Heart right ventricle (tissue), 16 donors: ENCODE results near the gene PTH2. TPM values are rescaled to one million over a fixed set of nuclear protein-coding genes. Genes with fewer than 3 reads are reported as not detected.

Experiments used
- ATAC-seq, 8 donors: fragments of 200-7000 bp; cut with Tn5 transposase; one replicate each; pipeline ENCODE4 v1.9.1; 2020; ENCODE audit warnings: mild to moderate bottlenecking in 8 of 8, moderate library complexity in 8 of 8, moderate number of reproducible peaks in 1 of 8
- DNase-seq, 2 donors: peaks; one replicate each; pipeline ENCODE4 v3.0.0-alpha.2; 2020
- H3K27ac ChIP-seq, 10 donors: fragments of 200-600 bp; sonication (generic) in 2 of 10; one replicate each; pipeline versions ENCODE4 v1.5.0 to v1.8.0; 2020 to 2022; ENCODE audit warnings: mild to moderate bottlenecking in 3 of 10
- H3K27me3 ChIP-seq, 7 donors: fragments of 200-600 bp; one replicate each; pipeline ENCODE4 v1.8.0; 2021 to 2022; ENCODE audit warnings: mild to moderate bottlenecking in 2 of 7
- H3K36me3 ChIP-seq, 9 donors: fragments of 200-600 bp; sonication (generic) in 1 of 9; one replicate each; pipeline versions ENCODE4 v1.5.0 to v1.8.0; 2020 to 2022; ENCODE audit warnings: mild to moderate bottlenecking in 2 of 9
- H3K4me1 ChIP-seq, 9 donors: fragments of 200-600 bp; sonication (generic) in 1 of 9; one replicate each; pipeline versions ENCODE4 v1.5.0 to v1.8.0; 2020 to 2022; ENCODE audit warnings: mild to moderate bottlenecking in 4 of 9
- H3K4me3 ChIP-seq, 10 donors: fragments of 200-600 bp; sonication (generic) in 2 of 10; one replicate each; pipeline versions ENCODE4 v1.5.0 to v1.8.0; 2020 to 2022; ENCODE audit warnings: mild to moderate bottlenecking in 7 of 10, moderate library complexity in 2 of 10
- H3K9me3 ChIP-seq, 11 donors: fragments of 200-600 bp in 10 of 11; sonication (generic) in 2 of 11; one replicate each; pipeline versions ENCODE4 v1.5.0 to v1.8.0; 2013 to 2022; ENCODE audit warnings: mild to moderate bottlenecking in 2 of 11, control low read depth in 1 of 11, moderate library complexity in 1 of 11
- CTCF ChIP-seq, 9 donors: fragments of 200-600 bp; sonication (generic) in 2 of 9; IDR thresholded peaks; one replicate each; pipeline versions ENCODE4 v1.5.0 to v1.8.0; 2021 to 2022; ENCODE audit warnings: antibody characterized with exemption in 9 of 9, mild to moderate bottlenecking in 5 of 9, moderate library complexity in 1 of 9
- WGBS, 2 donors: extraction: QIAGEN DNeasy Blood & Tissue Kit; methylation state at CpG; one replicate each; pipeline ENCODE4 v1.1.7; 2013; ENCODE audit warnings: inconsistent platforms in 1 of 2; 5-methylcytosine and 5-hydroxymethylcytosine counted together
- intact Hi-C, 10 donors: fragments of 100-400 bp; cut with DNase I; formaldehyde crosslinking; loops; one replicate each; pipeline versions ENCODE4 v1.11.1 to v1.14.2; 2022
- polyA plus RNA-seq, 2 donors: library from polyadenylated mRNA; stranded (reverse); fragments of 200-250 nt; gene quantifications; one replicate each; pipeline ENCODE4 v1.2.3, GENCODE V29; 2013
- total RNA-seq, 10 donors: library from RNA; stranded (reverse); fragmentation: NEBNext Ultra II Directional in 3 of 10; extraction: Animal tissue kit (Norgen Biotek cat#: 25700) in 3 of 10; gene quantifications; one replicate each; pipeline versions ENCODE4 v1.2.1 to v1.2.4, GENCODE V29; 2021 to 2023
- donor health status: Arrhythmogenic right ventricular cardiomyopathy.
- donor health status: ischemic (EF 13 %, LVEDD 7.1; RV severe dilation, severe dysfunction).
- donor health status: healthy with polysubstance abuse.
- donor health status: DM: no; HTN: yes; CAD: no.
- donor health status: DM: no; HTN: no; CAD: no.
- donor health status: ischemic (EF 25% LVEDD 6.9; RV normal size, moderate dysfunction).
- donor health status: ischemic (EF 25% LVEDD 5.7; RV mildly dilated, moderate dysfunction).
- donor health status: healthy.
- donor health status: DM: yes; HTN: yes; CAD: no.
- donor health status: Ischemic cardiomyopathy.
- donor health status: ischemic (EF 35%, LVEDD 5.7; RV mildly dilated, moderate dysfunction).
- donor health status: nonischemic (EF 11% LVEDD 7.7; RV severe dilation, severe dysfunction).
- donor health status: DM: yes; HTN: yes; CAD: no.
- donor health status: PGD.
- donor health status: ischemic (EF 29% LVEDD 5.4; RV normal size, mild dysfunction).
- donor health status: nonischemic (EF 23%, LVEDD 6.1; RV moderate dilation, normal function).

The PTH2 gene
- total and polyA plus RNA-seq, 12 donors, result not detected

GRCh38 chr19:49418511-49418910 lies 4.7 kb downstream of the PTH2 start:
- Histone ChIP-seq H3K27ac (no peak overlapping the region), H3K9me3 (no peaks in the 10 kb centered on the region), H3K4me3 (no peak overlapping the region), H3K36me3 (no peaks in the 10 kb centered on the region), H3K27me3 (peaks cover 4 to 87% (median 77%) of the 10 kb centered on the region in 7 donors), H3K4me1 (peaks cover 4 to 31% (median 26%) of the 10 kb centered on the region in 9 donors)
- DNase-seq, result no peak
- no peak for ATAC-seq
- WGBS, 2 donors, result 80 to 96% methylated on average over 5 of the region's 5 CpGs
- intact Hi-C loops, result no loop called here
- TF ChIP-seq CTCF (IDR thresholded peaks at IDR 0.05), result no peak

- no peak overlapping the region for H3K27ac ChIP-seq
- H3K36me3 ChIP-seq, result no peaks in the 10 kb centered on the region
- ATAC-seq, result no peak
- peaks cover 4 to 72% (median 63%) of the 10 kb centered on the region in 7 donors for H3K27me3 ChIP-seq
- no peak for DNase-seq
- H3K4me1 ChIP-seq, result peaks cover 0 to 16% (median 12%) of the 10 kb centered on the region in 9 donors
- H3K9me3 ChIP-seq, result no peaks in the 10 kb centered on the region
- TF ChIP-seq CTCF (IDR thresholded peaks at IDR 0.05), result no peak
- intact Hi-C loops, result no loop called here
- WGBS, 2 donors, result 47 to 62% methylated on average over 7 of the region's 7 CpGs
- no peak overlapping the region for H3K4me3 ChIP-seq
Observed at GRCh38 chr19:49417088-49417487, 6.2 kb downstream of the PTH2 start.

GRCh38 chr19:49415810-49416200 lies 7.4 kb downstream of the PTH2 start:
- TF ChIP-seq CTCF (IDR thresholded peaks at IDR 0.05), result no peak
- no peak for ATAC-seq
- Histone ChIP-seq H3K36me3 (no peaks in the 10 kb centered on the region), H3K27me3 (peaks cover 4 to 59% (median 50%) of the 10 kb centered on the region in 7 donors), H3K4me3 (no peak overlapping the region), H3K4me1 (peaks cover 0 to 4% (median 3%) of the 10 kb centered on the region in 9 donors), H3K27ac (no peak overlapping the region), H3K9me3 (no peaks in the 10 kb centered on the region)
- intact Hi-C loops, result no loop called here
- no peak for DNase-seq
- WGBS, 2 donors, result 78 to 81% methylated on average over 2 of the region's 2 CpGs

GRCh38 chr19:49415102-49415809 lies 8.0 kb downstream of the PTH2 start:
- peak in 3 of 8 donors; percentile 13 to 28 (median 20) for ATAC-seq
- Histone ChIP-seq H3K36me3 (no peaks in the 10 kb centered on the region), H3K27ac (no peak overlapping the region), H3K9me3 (no peaks in the 10 kb centered on the region), H3K4me1 (peaks cover 0 to under 1% (median 0%) of the 10 kb centered on the region in 9 donors), H3K27me3 (peaks cover under 1 to 54% (median 45%) of the 10 kb centered on the region in 7 donors), H3K4me3 (no peak overlapping the region)
- DNase-seq, result no peak
- 50 to 71% methylated on average over 15 of the region's 15 CpGs for WGBS, 2 donors
- intact Hi-C loops, result no loop called here
- TF ChIP-seq CTCF (IDR thresholded peaks at IDR 0.05), result no peak
